ENCODE measurements around the gene RELL1. TPM values are rescaled to one million over a fixed set of nuclear protein-coding genes. Genes with fewer than 3 reads are reported as not detected.
A peak's percentile ranks its signal among the peaks of the same experiment; 100 is the strongest.

The RELL1 gene
- total RNA-seq, 1 donor from 2014 or later = 45.8 TPM

- no peak for DNase-seq (ENCODE audit: extremely low spot score, unreplicated experiment)
- peaks cover 31% of the 10 kb centered on the region for H3K4me1 Mint-ChIP-seq (ENCODE audit: unreplicated experiment)
These were observed 40.4 kb downstream of the RELL1 start for GRCh38 chr4:37645736-37646135.

DNA sequence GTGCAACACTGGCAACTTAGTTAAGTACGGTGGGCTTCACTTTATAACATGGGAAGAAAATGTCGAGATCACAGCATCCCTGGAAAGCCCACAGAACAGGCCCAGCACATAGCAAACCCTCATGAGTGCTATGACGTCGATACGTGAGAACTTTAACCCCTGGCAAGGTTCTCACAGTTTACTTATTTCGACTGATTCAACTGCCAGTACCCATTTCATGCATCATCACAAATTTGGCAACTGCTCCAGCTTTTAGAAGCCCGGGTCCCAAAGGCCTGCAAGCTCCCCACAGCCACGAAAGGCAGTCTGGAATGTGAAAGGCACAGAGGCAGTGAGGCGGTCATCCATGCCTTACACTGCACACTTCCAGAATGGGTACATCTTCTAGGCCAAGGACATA is 41.2 kb downstream of the RELL1 start:
- Mint-ChIP-seq H3K9me3 (no peaks in the 10 kb centered on the region), H3K36me3 (peaks cover 21% of the 10 kb centered on the region), H3K4me3 (no peak overlapping the region), H3K27ac (peak overlapping the region; percentile 58), H3K27me3 (no peaks in the 10 kb centered on the region), H3K4me1 (ENCODE audit: unreplicated experiment) (peaks cover 35% of the 10 kb centered on the region)
- DNase-seq (ENCODE audit: extremely low spot score, unreplicated experiment) = no peak
- TF ChIP-seq, protein P1, sequence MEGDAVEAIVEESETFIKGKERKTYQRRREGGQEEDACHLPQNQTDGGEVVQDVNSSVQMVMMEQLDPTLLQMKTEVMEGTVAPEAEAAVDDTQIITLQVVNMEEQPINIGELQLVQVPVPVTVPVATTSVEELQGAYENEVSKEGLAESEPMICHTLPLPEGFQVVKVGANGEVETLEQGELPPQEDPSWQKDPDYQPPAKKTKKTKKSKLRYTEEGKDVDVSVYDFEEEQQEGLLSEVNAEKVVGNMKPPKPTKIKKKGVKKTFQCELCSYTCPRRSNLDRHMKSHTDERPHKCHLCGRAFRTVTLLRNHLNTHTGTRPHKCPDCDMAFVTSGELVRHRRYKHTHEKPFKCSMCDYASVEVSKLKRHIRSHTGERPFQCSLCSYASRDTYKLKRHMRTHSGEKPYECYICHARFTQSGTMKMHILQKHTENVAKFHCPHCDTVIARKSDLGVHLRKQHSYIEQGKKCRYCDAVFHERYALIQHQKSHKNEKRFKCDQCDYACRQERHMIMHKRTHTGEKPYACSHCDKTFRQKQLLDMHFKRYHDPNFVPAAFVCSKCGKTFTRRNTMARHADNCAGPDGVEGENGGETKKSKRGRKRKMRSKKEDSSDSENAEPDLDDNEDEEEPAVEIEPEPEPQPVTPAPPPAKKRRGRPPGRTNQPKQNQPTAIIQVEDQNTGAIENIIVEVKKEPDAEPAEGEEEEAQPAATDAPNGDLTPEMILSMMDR (conservative IDR thresholded peaks at IDR 0.05) = no peak

More at GRCh38 chr4:37645736-37646135, 40.4 kb downstream of the RELL1 start:
- TF ChIP-seq, protein P1 (conservative IDR thresholded peaks at IDR 0.05) = no peak
- Mint-ChIP-seq H3K9me3 (no peaks in the 10 kb centered on the region), H3K27ac (peak overlapping the region; percentile 51), H3K36me3 (peaks cover 26% of the 10 kb centered on the region), H3K27me3 (no peaks in the 10 kb centered on the region), H3K4me3 (no peak overlapping the region)

DNA sequence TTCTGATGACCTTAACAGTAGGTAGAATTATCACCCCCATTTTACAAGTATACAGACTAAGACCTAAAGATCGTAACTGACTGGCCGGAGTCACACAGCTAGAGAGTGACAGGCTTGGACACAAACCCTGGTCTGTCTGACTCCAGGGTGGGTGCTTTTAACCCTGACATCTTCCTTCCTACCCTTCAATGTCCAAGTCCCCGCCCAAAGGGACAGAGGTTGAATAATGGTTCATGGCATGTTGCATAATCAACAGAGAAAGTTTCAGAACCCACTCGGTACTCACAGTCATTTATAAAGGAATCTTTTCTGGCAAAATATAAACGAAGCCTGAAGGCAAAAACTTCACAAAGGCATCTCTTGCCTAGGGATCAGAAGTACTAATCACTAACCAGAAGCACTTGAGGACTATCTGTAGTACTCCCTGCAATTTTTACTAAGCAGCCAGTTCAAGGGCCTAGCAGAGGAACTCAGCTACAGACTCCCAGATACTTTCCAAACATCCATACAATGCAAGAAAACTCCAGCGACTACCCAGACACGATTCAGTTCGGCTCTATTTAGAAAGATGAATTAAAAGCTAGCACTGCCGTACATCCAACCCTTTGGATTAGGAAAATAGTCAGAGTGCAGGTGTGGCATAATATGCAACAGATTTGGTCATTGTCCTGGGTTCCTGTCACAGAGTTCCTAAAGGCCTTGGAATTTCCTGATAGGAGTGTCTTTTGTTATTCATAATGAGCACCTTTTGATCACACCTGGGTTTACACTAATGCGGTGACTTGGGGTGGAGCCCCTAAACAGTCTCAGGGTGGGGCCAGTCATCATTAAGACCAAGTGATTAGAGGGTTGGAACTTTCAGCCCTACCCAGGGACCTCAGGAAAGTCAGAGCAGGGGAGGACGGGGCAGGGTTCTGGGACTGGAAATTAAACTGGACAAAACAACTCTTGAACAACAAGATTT is 44.0 kb downstream of the RELL1 start:
- Mint-ChIP-seq H3K36me3 (peaks cover 26% of the 10 kb centered on the region), H3K9me3 (no peaks in the 10 kb centered on the region), H3K4me3 (no peak overlapping the region), H3K4me1 (ENCODE audit: unreplicated experiment) (peaks cover 34% of the 10 kb centered on the region), H3K27ac (peak overlapping the region; percentile 34), H3K27me3 (no peaks in the 10 kb centered on the region)
- DNase-seq (ENCODE audit: extremely low spot score, unreplicated experiment) = no peak
- TF ChIP-seq, protein P1 (conservative IDR thresholded peaks at IDR 0.05) = no peak

DNA sequence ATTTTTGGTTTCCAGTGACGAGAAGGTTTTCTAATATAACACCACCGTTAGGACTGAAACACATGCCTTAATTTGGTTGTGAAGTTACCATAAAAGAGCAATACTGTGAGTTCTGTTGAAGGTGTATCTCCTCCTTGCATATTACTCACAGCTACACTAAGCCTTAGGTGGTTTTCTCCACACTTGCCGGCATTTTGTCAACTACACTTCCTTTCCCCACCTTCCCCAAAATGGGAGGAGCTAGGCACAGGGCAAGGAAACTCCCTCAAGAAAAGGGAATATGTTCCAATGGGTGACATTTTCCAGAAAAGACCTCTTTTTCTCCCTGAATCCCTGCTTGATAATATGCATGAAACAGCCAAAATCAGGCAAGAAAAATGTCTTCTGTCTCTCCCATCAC is 44.8 kb downstream of the RELL1 start:
- peak overlapping the region; percentile 18 for H3K27ac Mint-ChIP-seq
- no peaks in the 10 kb centered on the region for H3K27me3 Mint-ChIP-seq
- no peak overlapping the region for H3K4me3 Mint-ChIP-seq
- peaks cover 27% of the 10 kb centered on the region for H3K36me3 Mint-ChIP-seq
- DNase-seq (ENCODE audit: extremely low spot score, unreplicated experiment) = no peak
- no peaks in the 10 kb centered on the region for H3K9me3 Mint-ChIP-seq
- TF ChIP-seq, protein P1 (conservative IDR thresholded peaks at IDR 0.05) = no peak
- H3K4me1 Mint-ChIP-seq (ENCODE audit: unreplicated experiment) = peaks cover 31% of the 10 kb centered on the region

DNA sequence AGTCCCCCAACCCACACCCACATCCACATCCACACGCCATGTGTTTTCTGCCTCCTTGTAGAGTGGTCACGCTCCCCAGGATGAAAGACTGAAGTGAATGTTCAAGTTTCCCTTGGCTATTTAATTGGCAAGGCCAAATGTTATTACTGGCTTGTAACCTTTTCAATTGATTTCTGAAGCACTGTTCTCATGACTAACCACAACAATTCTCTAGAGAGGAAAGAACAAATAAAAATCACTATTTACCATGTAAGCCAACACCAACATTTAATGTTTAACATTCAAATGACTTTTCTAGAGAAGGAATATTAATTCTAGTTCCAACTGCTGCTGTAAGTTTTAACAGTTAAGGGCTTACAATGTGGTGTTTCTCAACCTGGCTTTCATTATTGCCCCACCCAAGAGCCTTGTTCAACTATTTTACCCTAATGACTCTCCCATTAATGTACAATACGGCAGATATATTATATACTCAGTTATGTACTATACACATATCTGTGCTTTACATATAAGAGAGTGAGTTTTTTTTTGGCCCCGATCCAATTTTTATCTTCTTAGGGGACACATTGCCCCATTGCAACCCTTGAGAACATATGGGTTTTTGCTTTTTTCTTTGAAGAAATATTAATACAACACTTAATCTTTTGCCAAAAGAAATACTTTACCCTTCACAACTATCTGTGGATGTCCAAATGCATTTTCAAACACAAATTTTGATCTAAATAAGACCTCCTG is 46.5 kb downstream of the RELL1 start:
- H3K4me1 Mint-ChIP-seq (ENCODE audit: unreplicated experiment) = peaks cover 22% of the 10 kb centered on the region
- H3K27me3 Mint-ChIP-seq = no peaks in the 10 kb centered on the region
- H3K9me3 Mint-ChIP-seq = no peaks in the 10 kb centered on the region
- H3K36me3 Mint-ChIP-seq = peaks cover 24% of the 10 kb centered on the region
- TF ChIP-seq, protein P1 (conservative IDR thresholded peaks at IDR 0.05) = no peak
- DNase-seq (ENCODE audit: extremely low spot score, unreplicated experiment) = no peak
- peak overlapping the region; percentile 18 for H3K27ac Mint-ChIP-seq
- no peak overlapping the region for H3K4me3 Mint-ChIP-seq

Measured in type B pancreatic cell (in vitro differentiated cells).